ENCODE data around the gene BAIAP3.

- TF ChIP-seq, protein P1, sequence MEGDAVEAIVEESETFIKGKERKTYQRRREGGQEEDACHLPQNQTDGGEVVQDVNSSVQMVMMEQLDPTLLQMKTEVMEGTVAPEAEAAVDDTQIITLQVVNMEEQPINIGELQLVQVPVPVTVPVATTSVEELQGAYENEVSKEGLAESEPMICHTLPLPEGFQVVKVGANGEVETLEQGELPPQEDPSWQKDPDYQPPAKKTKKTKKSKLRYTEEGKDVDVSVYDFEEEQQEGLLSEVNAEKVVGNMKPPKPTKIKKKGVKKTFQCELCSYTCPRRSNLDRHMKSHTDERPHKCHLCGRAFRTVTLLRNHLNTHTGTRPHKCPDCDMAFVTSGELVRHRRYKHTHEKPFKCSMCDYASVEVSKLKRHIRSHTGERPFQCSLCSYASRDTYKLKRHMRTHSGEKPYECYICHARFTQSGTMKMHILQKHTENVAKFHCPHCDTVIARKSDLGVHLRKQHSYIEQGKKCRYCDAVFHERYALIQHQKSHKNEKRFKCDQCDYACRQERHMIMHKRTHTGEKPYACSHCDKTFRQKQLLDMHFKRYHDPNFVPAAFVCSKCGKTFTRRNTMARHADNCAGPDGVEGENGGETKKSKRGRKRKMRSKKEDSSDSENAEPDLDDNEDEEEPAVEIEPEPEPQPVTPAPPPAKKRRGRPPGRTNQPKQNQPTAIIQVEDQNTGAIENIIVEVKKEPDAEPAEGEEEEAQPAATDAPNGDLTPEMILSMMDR (IDR thresholded peaks at IDR 0.05), result no peak
- TF ChIP-seq POLR2AphosphoS5 (IDR thresholded peaks at IDR 0.05), result no peak
Observed at GRCh38 chr16:1367486-1368174, 34.2 kb downstream of the BAIAP3 start.
